ENCODE measurements around the gene WBP2. TPM values are rescaled to one million over a fixed set of nuclear protein-coding genes. Genes with fewer than 3 reads are reported as not detected.
A peak's percentile ranks its signal among the peaks of the same experiment; 100 is the strongest.

WBP2 gene
- total RNA-seq, 1 experiment from 2014 or later, result 32.5 TPM

DNA sequence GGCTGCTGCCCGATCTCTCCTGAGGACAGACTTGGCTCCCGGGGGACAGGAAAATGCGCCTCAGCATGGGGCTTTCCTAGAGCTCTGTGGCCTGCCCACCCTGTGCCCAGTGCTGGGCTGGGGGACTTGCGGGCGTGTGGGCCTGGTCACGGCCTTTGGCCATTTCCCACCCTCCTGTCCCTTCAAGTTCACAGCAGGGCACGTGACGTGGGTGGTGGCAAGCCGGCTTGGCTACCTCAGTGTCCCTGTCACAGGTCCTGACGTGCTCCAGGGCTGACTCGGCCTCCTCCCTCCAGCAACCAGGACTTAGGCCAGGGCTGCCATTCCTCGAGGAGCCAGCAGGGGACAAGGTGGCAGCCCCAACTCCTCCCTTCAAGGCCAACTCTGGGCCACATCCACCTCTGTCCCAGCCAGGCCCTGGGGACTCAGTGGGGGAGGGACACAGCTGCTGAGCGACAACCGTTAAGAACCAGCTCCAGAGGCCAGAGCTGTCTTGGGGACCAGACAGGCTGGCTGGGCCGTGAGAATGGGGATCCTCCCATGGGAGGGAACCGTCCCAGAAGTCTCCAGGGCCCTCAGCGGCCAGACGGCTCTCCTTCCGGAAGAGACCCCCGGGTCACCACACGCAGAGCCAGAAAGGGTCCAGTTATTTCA is 9.9 kb downstream of the WBP2 start:
- peak; percentile 75 for DNase-seq (ENCODE audit: low read depth)

DNA sequence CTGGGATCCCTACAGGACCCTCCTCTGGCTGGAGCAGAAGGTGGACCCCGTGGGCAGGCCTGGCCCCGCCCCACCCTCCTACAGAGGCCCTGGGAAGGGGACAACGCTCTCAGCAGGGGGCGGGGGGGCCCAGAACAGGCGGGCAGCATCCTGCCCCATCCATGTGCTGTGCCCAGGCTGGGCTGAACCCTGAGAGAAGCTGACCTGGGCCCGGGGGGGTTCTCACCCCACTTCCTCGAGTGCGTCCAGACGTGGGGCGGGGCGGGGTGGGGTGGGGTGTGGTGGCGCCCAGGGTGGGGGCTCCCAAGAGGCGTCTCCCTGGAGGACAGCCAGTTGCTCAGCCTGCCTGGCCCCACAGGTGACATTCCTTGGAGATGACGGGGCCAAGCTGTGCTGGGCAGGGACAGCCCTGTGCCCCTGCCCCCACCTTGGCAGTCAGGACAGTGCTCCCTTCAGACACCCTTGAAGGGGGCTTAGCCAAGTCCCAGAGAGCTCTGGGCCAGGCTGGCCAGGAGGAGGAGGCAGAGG is 10.5 kb downstream of the WBP2 start:
- peak; percentile 56 for DNase-seq (ENCODE audit: low read depth)

- DNase-seq (ENCODE audit: low read depth), result peak; percentile 21
Observed at GRCh38 chr17:75843577-75844529, 11.3 kb downstream of the WBP2 start, which contains the start of gene UNC13D. UNC13D (minus strand) TSS chr17:75844404; CDS start chr17:75844337, 67 bp downstream.

GRCh38 chr17:75842963-75843576 is 12.1 kb downstream of the WBP2 start:
- no peak for DNase-seq (ENCODE audit: low read depth)

GRCh38 chr17:75842411-75842810 is 12.7 kb downstream of the WBP2 start:
- no peak for DNase-seq (ENCODE audit: low read depth)

- DNase-seq (ENCODE audit: low read depth), result no peak
Observed at GRCh38 chr17:75840799-75841164, 14.4 kb downstream of the WBP2 start.

DNA sequence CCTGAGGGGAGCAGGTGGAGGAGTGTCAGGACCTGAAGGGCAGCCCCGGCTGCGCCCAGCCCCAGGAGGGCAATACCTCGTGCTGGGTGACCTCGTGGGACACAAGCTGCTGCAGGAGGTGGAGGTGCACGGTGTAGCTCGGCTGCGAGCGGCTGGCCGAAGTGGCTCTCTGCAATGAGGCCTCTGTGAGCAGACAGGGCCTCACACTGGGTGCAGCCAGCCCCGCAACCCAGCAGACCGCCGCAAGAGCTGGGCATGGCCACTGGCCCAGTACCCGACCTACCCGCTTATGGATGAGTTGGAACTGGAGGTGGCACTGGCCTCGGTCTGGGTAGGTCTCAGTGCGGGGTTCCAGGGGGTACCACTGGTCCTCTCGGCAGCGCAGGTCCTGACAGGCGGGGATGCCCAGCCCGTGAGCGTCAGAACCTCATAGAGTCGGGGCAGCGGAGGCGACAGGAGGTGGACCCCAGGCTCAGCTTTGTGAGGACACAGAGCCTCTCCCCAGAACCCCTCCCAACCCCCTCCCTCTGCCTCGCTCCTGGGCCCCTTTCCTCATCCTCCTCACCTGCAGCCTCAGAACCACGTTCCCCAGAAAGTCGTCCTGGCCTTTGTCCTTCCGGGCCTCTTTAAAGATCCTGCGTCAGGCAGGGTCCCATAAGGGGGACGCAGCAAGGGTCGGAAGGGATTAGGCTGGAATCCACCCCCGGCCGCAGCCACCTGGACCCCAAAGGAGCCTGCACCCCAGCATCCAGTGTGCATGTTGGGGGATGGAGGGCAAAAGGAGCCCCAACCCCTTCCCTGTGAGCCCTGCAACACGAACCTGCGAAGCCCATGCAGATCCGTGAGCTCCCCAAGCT is 15.0 kb downstream of the WBP2 start:
- no peak for DNase-seq (ENCODE audit: low read depth)

- DNase-seq (ENCODE audit: low read depth), result no peak
Observed at GRCh38 chr17:75838410-75838809, 16.7 kb downstream of the WBP2 start.

DNA sequence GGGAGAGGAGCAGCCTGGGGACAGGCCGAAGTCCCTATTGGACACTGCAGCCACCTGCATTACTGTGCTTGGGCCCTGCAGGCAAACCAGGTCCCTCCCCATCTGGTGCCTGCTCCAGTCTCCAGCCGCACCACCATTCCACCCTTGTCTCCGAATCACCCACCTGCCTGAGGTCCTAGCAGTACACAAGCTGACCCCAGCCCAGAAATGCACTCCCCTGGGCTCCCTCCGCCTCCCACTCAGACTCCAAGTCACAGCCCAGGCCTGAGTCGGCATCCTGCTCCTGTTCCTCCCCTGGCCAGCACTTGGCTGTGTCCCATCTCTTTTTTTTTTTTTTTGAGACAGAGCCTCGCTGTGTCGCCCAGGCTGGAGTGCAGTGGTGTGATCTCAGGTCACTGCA is 17.2 kb downstream of the WBP2 start:
- no peak for DNase-seq (ENCODE audit: low read depth)

DNA sequence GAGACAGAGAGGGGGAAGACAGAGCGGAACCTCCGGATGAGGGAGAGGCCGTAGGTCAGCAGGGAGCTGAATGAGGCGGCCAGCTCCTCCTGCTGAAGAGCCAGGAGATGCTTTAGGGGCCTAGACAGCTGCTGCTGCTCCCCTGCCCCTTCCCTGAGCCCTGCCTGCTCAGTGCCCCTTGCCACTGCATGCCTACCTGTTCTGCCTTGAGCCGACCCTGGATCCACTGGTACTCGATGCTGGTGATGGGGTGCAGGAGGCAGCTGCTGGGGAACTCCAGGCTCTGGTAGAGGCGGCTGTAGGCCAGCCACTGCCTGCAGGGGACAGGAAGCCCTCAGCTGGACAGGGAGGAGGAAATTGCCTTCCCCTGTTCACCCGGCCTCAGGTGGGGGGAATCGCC is 18.5 kb downstream of the WBP2 start:
- DNase-seq (ENCODE audit: low read depth), result no peak

- DNase-seq (ENCODE audit: low read depth), result no peak
Observed at GRCh38 chr17:75835654-75835987, 19.5 kb downstream of the WBP2 start.

DNA sequence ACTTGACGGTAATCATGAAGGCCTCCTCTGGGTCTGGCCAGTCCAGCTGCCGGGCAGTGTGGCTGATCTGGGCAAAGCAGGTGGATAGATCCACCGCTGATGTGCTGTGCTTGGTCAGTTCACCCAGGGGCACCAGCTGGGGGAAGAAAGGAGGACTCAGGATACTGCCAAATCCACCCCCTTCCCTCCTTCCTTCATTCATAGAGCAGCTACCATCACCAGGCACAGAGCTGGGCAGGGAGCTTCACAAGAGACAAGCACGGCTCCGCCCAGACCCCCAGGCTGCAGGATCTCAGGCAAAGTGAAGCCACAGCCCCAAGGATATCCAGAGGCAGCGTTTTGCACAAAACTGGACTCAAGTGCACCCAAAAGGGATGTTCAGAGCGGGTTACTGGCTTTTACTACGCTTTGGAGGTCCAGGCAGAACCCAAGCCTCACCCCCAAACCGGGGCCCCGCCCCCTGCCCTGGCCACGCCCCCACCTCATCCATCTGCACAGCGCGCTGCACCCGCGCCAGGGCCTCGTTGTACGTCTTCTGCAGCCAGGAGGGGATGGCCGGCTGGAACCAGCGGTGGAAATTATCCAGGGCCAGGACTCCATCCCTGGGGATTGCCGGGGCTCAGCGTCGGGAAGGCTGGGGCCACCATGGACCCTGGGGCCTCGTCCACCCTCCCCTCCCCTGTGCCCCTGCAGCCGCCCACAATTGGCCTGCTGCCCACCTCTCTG is 20.0 kb downstream of the WBP2 start:
- no peak for DNase-seq (ENCODE audit: low read depth)

GRCh38 chr17:75834279-75834920 is 20.7 kb downstream of the WBP2 start:
- DNase-seq (ENCODE audit: low read depth), result no peak

GRCh38 chr17:75832652-75833400 is 22.3 kb downstream of the WBP2 start:
- DNase-seq (ENCODE audit: low read depth), result no peak

DNA sequence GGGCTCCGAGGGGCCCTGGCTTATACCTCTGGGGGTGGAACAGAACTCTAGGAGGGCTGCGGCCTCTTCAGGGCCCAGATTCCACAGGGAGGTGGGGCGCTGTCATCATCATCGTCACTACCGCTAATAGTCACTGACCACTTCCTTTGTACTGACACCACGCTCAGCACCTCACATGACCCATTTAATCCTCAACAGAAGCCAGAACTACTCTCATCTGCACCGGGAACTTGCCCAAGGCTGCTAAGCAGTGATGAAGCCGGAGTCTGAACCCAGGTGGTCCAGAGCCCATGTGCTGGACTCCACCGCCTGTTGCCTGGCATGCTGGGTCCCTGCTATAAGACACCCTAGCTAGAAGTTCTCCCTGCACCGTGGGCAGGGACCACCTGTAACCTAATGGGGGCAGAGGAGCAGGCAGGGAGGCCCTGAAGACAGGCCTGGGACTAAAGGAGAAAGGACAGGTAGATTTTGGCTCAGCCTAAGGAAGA is 22.9 kb downstream of the WBP2 start:
- peak; percentile 76 for DNase-seq (ENCODE audit: low read depth)

GRCh38 chr17:75831032-75831571 is 24.0 kb downstream of the WBP2 start:
- DNase-seq (ENCODE audit: low read depth), result no peak

DNA sequence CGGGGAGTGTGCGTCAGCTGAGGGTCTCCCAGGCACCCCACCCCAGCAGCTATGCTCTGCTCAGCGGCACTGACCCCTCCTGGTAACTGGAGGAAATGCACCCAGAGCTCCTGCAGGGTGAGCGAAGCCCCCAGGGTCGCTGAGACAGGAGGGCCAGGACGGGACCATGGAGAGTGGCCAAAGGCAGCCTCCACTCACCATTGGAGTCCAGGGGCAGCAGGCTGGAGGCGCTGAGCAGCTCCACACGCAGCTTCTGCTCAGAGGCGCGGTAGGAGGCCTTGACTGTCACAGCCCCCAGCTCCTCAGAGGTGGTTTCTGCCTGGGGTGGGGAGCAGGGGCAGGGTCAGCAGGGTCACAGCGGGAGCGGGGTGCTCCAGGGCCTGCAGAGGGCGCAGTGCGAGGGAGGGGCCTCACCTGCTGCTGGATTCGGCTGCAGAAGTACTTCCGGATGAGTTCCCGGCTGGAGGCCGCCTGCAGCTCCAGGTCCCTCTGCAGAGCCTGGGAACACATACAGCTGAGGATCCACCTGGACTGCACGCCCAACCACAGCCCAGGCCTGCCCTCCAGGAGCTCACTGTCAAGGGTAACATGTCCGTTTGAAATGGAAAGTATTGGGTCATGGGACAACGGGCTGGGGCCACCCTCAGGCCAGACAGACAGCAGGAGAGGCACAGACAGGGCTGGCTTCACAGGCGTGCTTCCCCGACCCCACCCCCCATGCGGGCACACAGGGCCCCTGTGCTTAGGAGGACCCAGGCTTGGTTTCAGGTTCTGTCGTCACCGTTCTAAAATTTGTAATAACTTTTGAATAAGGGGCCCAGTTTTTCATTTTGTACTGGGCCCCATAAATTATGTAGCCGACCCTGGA is 24.7 kb downstream of the WBP2 start:
- DNase-seq (ENCODE audit: low read depth), result no peak

- no peak for DNase-seq (ENCODE audit: low read depth)
Observed at GRCh38 chr17:75829747-75830146, 25.4 kb downstream of the WBP2 start.
